ENCODE measurements around the gene CHRM1. TPM values are rescaled to one million over a fixed set of nuclear protein-coding genes. Genes with fewer than 3 reads are reported as not detected.
A peak's percentile ranks its signal among the peaks of the same experiment; 100 is the strongest.

CHRM1 gene
- total RNA-seq, 2 donors from 2014 or later, result 38.1 to 107 TPM

- Histone ChIP-seq H3K27ac (peak overlapping the region; percentile 40 to 64), H3K4me1 (replicated peaks) (peaks cover 4% of the 10 kb centered on the region), H3K4me3 (no peak overlapping the region), H3K9me3 (no peaks in the 10 kb centered on the region), H3K36me3 (no peaks in the 10 kb centered on the region), H3K27me3 (replicated peaks; ENCODE audit: insufficient read depth) (no peaks in the 10 kb centered on the region)
- TF ChIP-seq, protein P1, sequence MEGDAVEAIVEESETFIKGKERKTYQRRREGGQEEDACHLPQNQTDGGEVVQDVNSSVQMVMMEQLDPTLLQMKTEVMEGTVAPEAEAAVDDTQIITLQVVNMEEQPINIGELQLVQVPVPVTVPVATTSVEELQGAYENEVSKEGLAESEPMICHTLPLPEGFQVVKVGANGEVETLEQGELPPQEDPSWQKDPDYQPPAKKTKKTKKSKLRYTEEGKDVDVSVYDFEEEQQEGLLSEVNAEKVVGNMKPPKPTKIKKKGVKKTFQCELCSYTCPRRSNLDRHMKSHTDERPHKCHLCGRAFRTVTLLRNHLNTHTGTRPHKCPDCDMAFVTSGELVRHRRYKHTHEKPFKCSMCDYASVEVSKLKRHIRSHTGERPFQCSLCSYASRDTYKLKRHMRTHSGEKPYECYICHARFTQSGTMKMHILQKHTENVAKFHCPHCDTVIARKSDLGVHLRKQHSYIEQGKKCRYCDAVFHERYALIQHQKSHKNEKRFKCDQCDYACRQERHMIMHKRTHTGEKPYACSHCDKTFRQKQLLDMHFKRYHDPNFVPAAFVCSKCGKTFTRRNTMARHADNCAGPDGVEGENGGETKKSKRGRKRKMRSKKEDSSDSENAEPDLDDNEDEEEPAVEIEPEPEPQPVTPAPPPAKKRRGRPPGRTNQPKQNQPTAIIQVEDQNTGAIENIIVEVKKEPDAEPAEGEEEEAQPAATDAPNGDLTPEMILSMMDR (IDR thresholded peaks at IDR 0.05), result no peak
- peak; percentile 22 for TF ChIP-seq POLR2AphosphoS5 (IDR thresholded peaks at IDR 0.05)
- DNase-seq (ENCODE audit: low spot score), result peak; percentile 24
- WGBS, result 20% methylated on average over 11 of the region's 11 CpGs
- intact Hi-C loops (cut with DNase I), result no loop called here
Measured at GRCh38 chr11:62958547-62959421, 37.6 kb upstream of the CHRM1 start.

DNA sequence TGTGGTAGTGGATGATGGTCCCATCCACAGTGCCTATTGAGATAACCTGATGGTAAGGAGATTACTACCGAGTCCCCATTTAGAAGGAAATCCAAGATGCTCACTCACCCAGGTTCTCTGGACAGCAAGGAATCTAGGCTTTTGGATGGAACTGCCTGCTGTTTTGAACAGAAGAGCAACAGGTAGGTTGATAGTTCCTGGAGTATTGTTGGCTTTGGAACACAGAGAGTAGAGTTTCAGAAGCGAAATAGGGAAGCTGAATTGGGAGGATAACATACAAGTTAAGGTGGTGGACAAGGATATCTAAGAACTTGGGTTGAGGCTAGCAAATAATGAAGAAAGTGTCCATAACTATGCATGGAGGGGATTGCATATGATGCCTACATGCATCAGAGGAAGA, 36.0 kb upstream of the CHRM1 start:
- Histone ChIP-seq H3K27ac (no peak overlapping the region), H3K4me1 (replicated peaks) (peaks cover 4% of the 10 kb centered on the region), H3K36me3 (no peaks in the 10 kb centered on the region), H3K4me3 (no peak overlapping the region), H3K27me3 (replicated peaks; ENCODE audit: insufficient read depth) (no peaks in the 10 kb centered on the region), H3K9me3 (no peaks in the 10 kb centered on the region)
- no peak for DNase-seq (ENCODE audit: low spot score)
- WGBS, result 92% methylated on average over 2 of the region's 2 CpGs
- intact Hi-C loops (cut with DNase I), result no loop called here
- TF ChIP-seq, protein P1 (IDR thresholded peaks at IDR 0.05), result no peak
- no peak for TF ChIP-seq POLR2A (IDR thresholded peaks at IDR 0.05)
- TF ChIP-seq POLR2AphosphoS5 (IDR thresholded peaks at IDR 0.05), result no peak

- WGBS, result 77% methylated on average over 5 of the region's 5 CpGs
- Histone ChIP-seq H3K36me3 (no peaks in the 10 kb centered on the region), H3K4me1 (replicated peaks) (peaks cover 4% of the 10 kb centered on the region), H3K27ac (no peak overlapping the region), H3K9me3 (no peaks in the 10 kb centered on the region), H3K27me3 (replicated peaks; ENCODE audit: insufficient read depth) (no peaks in the 10 kb centered on the region), H3K4me3 (no peak overlapping the region)
- no peak for DNase-seq (ENCODE audit: low spot score)
- intact Hi-C loops (cut with DNase I), result no loop called here
- TF ChIP-seq, protein P1 (IDR thresholded peaks at IDR 0.05), result no peak
- TF ChIP-seq POLR2AphosphoS5 (IDR thresholded peaks at IDR 0.05) (no peak), POLR2A (IDR thresholded peaks at IDR 0.05) (no peak)
Measured at GRCh38 chr11:62954478-62954877, 33.3 kb upstream of the CHRM1 start.

DNA sequence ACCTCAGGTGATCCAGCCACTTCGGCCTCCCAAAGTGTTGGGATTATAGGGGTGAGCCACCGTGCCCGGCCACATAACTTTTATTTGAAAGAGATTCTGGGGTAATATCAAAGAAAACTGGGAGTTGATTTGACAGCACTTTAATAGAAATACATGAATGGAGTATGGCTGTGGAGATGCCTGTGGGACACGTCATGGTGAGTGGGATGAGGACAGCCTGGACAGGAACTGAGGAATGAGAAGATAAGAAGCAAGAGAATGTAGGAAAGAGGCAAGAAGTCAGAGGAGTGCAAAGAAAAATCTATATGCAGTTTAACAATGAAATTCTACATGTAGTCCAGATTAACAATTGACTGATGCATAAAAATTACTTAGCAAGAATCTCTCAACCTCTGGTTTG, 32.6 kb upstream of the CHRM1 start:
- Histone ChIP-seq H3K27ac (no peak overlapping the region), H3K27me3 (replicated peaks; ENCODE audit: insufficient read depth) (no peaks in the 10 kb centered on the region), H3K4me1 (replicated peaks) (no peaks in the 10 kb centered on the region), H3K9me3 (no peaks in the 10 kb centered on the region), H3K4me3 (no peak overlapping the region), H3K36me3 (no peaks in the 10 kb centered on the region)
- TF ChIP-seq POLR2A (IDR thresholded peaks at IDR 0.05) (no peak), POLR2AphosphoS5 (IDR thresholded peaks at IDR 0.05) (no peak)
- TF ChIP-seq, protein P1 (IDR thresholded peaks at IDR 0.05), result no peak
- no peak for DNase-seq (ENCODE audit: low spot score)
- 90% methylated on average over 4 of the region's 4 CpGs for WGBS
- intact Hi-C loops (cut with DNase I), result no loop called here
